Measurements from ENCODE around the gene NDUFB11. TPM values are rescaled to one million over a fixed set of nuclear protein-coding genes. Genes with fewer than 3 reads are reported as not detected.

NDUFB11 gene
- total and polyA plus RNA-seq, 9 of the 15 experiments (the other 6 are each of a cell fraction or from before 2014, with no cell fraction given), result 20.9 to 269 (median 86.8) TPM

- TF ChIP-seq ZBTB33 (CRISPR knock-in tag; IDR thresholded peaks at IDR 0.05), result no peak
- no peak for TF ChIP-seq STAG1 (CRISPR knock-in tag; IDR thresholded peaks at IDR 0.05; ENCODE audit: borderline replicate concordance)
- TF ChIP-seq ZNF699 (CRISPR knock-in tag; IDR thresholded peaks at IDR 0.05; ENCODE audit: insufficient replicate concordance), result no peak
- no peak for TF ChIP-seq PHB2 (IDR thresholded peaks at IDR 0.05; ENCODE audit: low read depth)
- TF ChIP-seq LARP7 (IDR thresholded peaks at IDR 0.05), result no peak
Observed at GRCh38 chrX:47151435-47151834, 6.9 kb upstream of the NDUFB11 start (continued).

DNA sequence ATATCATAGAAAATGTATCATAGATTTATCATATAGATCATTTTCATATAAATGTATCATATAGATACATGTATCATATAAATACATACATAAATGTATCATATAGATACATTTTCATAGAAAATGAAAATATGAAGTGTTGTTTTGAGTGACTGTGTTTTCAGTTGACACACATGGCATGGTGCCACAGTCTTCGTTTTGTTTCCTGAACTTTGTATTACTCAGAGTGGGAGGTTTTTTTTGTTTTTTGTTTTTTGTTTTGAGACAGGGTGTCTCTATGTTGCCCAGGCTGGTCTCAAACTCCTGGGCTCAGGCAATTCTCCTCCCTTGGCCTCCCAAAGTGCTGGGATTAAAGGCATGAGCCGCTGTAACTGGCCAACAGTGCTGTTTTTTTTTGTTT, 4.4 kb upstream of the NDUFB11 start:
- no peaks in the 10 kb centered on the region for H3K9me3 ChIP-seq (replicated peaks; ENCODE audit: control insufficient read depth, insufficient read depth, low read depth, low read length)
- peaks cover 54% of the 10 kb centered on the region for H3K36me3 ChIP-seq (ENCODE audit: control insufficient read depth, insufficient read depth, low read length)
- no TSS peak for BruUV-seq (replicated peaks)
- H3K9ac ChIP-seq (ENCODE audit: insufficient read depth in 1 of 2, low read depth in 2 of 2, low read length in 2 of 2), result no peak overlapping the region
- ChIA-PET POLR2A (no interaction called here), CTCF (ENCODE audit: low intra/inter-chr PET ratio) (no interaction called here)
- no peak overlapping the region for H3K4me2 ChIP-seq (ENCODE audit: insufficient read depth, low read length)
- H3K4me3 ChIP-seq, result no peak overlapping the region
- H4K20me1 ChIP-seq (replicated peaks; ENCODE audit: control insufficient read depth, insufficient read depth, low read length), result peaks cover 9% of the 10 kb centered on the region; the same call in 1 of the 2 replicates
- H3K79me2 ChIP-seq (ENCODE audit: control insufficient read depth, insufficient read depth, low read length), result peaks cover 90% of the 10 kb centered on the region
- H2AFZ ChIP-seq (ENCODE audit: low read depth, low read length), result no peak overlapping the region
- intact Hi-C loops (cut with micrococcal nuclease), result no loop called here
- no peaks in the 10 kb centered on the region for H3K9me1 ChIP-seq (ENCODE audit: control insufficient read depth, insufficient read depth, low read length)
- no peaks in the 10 kb centered on the region for H3K27me3 ChIP-seq (ENCODE audit: control insufficient read depth in 2 of 2, insufficient read depth in 2 of 2, low read length in 2 of 2)
- no peak for DNase-seq (ENCODE audit: extremely low read depth in 1 of 4, low spot score in 3 of 4)
- peaks cover 3 to 16% of the 10 kb centered on the region in 2 experiments; a peak in 3 of 5 replicates for H3K4me1 ChIP-seq (replicated peaks in 1 of 2; ENCODE audit: control insufficient read depth in 2 of 2, insufficient read depth in 2 of 2, low read length in 2 of 2)
- FAIRE-seq, result no peak
- 93% methylated on average over 2 of the region's 2 CpGs for WGBS (ENCODE audit: insufficient coverage, low coverage, missing lambda C conversion rate)
- no peak overlapping the region for H3K27ac ChIP-seq (ENCODE audit: extremely low read depth, low read depth, low read length)
- in situ Hi-C loops (cut with MboI), result no loop called here
- no peak for ATAC-seq
- TF ChIP-seq ELF1 (tag; IDR thresholded peaks at IDR 0.05), result no peak
- TF ChIP-seq NFXL1 (CRISPR knock-in tag; IDR thresholded peaks at IDR 0.05), result no peak
- no peak for TF ChIP-seq CAMTA2 (CRISPR knock-in tag; conservative IDR thresholded peaks at IDR 0.05)
- TF ChIP-seq KLF13 (tag; IDR thresholded peaks at IDR 0.05; ENCODE audit: borderline replicate concordance, low read depth), result no peak
- TF ChIP-seq PHF20 (IDR thresholded peaks at IDR 0.05; ENCODE audit: partially characterized antibody), result no peak
